Amniotic stem cell (primary cell): Measurements from ENCODE around the gene IL6ST.

Experiments
- DNase-seq: peaks from one replicate; lab custom pipeline; 2025; lab: John Stamatoyannopoulos, UW

Gene IL6ST

GRCh38 chr5:55918087-55919035 is 76.4 kb downstream of the IL6ST start:
- no peak for DNase-seq

- no peak for DNase-seq
Observed at GRCh38 chr5:55917402-55918086, 77.2 kb downstream of the IL6ST start.

DNA sequence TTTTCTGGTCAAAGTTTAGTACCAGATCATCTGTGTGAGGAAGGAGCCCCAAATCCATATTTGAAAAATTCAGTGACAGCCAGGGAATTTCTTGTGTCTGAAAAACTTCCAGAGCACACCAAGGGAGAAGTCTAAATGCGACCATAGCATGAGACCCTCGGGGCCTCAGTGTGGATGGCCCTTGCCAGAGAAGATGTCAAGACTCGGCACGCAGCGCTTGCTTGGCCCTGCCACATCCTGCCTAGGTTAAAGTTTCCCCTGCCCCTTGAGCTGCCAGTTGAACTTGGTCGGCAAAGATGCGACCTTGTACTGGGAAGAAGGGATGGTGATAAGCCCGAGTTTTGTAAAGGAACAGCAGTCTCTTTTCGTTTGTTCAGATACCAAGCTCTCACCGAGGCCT is 77.8 kb downstream of the IL6ST start:
- DNase-seq: no peak

DNA sequence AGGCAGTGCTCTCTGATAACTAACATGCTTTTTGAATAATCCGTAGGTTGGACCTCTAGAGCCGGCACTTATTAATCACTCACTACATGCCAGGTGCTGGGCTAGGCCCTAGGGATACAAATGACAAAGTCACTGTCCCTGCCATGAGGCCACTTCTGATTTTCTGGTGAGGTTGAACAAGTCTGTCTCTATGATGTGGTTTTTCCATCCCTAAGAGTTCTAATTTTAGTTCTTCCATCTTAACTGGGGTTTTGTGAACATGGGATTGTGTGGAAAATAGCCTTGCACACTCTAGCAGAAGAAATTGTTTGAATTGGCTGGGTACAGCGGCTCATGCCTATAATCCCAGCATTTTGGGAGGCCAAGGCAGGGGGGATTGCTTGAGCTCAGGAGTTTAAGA is 79.0 kb downstream of the IL6ST start:
- no peak for DNase-seq

- no peak for DNase-seq
Observed at GRCh38 chr5:55914971-55915370, 79.8 kb downstream of the IL6ST start.

GRCh38 chr5:55913466-55914413 is 81.0 kb downstream of the IL6ST start:
- DNase-seq: no peak

DNA sequence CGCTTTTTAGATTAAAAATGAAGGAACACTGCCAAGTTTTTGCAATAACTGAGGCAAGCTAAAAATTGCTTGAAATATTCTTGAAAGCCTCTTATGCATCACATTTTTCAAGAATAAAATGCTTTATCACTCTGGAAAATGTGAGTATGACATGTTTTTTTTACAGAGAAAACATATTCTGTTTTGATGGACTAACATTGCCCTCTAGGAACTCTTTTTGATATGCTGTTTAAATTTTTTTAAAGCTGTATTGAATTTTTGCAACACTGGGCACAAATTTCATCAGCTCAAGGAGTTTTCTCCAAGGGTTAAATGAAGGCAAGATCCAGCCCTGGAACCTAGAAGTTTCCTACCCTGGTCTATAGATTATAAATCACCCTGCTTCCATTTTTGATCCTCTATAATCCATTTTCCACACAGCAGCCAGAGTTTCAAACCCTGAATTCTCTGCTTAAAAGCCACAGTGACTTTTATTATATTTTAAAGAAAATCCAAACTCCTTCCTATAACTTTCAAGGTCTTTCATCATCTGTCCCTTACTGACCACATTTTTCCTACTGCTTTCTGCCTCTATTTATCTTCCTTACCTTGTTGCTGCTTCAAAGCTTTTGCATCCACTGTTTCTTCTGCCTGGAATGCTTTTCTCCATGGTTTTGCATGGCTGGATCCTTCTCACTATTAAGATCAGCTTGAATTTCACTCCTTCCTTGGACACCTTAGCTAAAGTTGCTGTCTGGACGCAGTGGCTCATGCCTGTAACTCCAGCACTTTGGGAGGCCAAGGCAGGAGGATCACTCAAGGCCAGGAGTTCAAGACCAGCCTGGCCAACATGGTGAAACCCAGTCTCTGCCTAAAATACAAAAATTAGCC is 82.7 kb downstream of the IL6ST start:
- peak; percentile 12 for DNase-seq

DNA sequence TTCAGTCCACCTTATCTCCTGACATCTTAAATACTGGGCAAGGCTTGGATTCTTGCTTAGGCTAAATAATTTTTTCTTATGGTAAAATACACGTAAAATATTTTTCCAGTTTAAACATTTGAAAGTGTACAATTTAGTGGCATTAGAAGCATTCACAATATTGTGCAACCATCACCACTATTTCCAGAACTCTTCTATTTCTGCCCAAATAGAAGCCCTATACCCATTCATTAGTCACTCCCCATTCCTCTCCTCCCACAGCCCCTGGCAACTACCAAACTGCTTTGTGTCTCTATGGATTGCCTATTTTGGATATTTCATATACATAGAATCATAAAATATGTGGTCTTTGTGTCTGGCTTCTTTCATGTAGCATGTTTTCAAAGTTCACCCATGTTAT is 86.0 kb downstream of the IL6ST start:
- DNase-seq: no peak

- DNase-seq: no peak
Observed at GRCh38 chr5:55907927-55908326, 86.8 kb downstream of the IL6ST start.

- no peak for DNase-seq
Observed at GRCh38 chr5:55905251-55905650, 89.5 kb downstream of the IL6ST start.

- no peak for DNase-seq
Observed at GRCh38 chr5:55904152-55904551, 90.6 kb downstream of the IL6ST start.

DNA sequence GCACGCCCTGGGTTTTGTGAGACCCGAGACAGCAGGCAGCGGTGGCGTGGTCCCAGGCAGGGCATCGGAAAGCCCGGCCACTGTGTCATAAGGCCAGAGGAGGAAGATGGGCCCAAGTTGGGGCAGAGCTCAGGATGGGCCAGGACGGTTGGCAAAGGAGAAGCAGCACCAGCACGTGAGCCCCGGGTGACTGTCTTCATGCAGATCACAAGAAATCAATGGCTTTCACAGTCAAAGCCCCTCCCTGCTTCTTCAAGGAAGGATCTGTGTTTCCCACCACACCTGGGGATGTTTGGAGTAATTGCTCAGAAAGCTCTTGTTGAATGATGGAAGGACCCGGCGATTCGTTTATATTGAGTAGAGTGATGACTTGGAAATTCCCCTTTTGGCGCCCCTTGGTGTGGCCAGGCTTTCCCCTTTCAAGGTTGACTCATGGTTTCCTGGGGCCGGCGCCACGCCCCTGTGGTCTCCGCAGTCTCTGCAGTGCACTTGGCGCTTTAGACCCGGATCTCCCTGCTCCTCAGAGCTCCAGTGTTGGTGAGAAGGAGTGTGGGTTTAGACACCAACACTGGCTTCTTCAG is 91.6 kb downstream of the IL6ST start:
- DNase-seq: no peak

- DNase-seq: no peak
Observed at GRCh38 chr5:55902696-55903095, 92.1 kb downstream of the IL6ST start.

DNA sequence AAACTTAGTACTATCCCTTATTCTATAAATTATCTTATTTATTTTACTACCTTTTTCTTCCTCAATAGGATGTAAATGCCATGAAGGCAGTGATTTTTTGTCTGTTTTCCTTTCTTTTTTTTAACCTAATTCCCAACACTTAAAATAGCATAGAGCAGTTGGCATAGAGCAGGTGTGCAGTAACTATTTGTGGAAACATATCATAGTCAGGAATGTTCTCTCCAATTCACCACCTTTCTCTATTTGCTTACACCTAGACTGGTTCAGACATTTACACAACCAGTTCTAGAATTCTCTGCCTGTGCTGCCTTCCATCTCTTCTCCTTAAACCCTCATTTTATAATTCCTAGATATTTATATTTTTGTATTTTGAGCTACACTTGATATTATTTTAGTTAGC is 94.0 kb downstream of the IL6ST start:
- DNase-seq: no peak

DNA sequence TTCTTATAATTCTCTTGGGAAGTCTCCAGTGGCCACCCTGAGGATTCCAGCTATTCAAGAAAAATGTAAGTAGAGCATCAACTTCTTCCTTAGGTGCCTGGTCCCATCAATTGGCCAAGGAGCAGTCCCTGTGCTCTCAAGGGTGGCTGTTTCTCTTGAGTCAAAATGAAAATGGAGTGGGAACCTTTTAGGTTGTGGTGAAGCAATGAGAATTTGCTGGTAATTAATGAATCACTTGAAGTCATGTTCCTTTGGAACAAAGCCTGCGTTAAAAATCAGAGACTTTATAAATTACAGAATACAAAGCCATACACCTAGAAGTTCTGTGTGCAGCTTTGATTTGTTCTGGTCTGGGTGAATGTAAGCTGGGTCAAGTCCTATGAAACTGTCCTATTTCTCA is 94.7 kb downstream of the IL6ST start:
- DNase-seq: no peak

DNA sequence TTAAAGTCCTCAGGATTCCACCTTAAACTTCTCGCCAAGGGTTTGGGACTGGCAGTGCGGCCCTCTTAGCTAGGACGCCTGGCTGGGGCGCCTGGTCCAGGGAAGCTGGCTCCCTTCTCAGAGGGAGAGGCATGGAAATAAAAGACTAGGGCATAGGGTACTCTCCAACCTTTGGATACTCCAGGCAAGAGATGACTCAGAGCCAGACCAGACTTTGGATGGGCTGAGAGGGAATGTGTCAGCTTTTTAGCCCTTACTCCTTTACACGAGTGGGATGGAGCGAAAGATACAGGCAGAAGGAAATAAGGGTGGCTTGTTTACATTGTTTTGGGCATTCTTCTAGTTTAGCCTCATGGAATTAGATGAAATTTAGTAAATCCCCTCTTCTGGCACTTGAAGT is 95.4 kb downstream of the IL6ST start:
- no peak for DNase-seq

GRCh38 chr5:55897905-55898304 is 96.9 kb downstream of the IL6ST start:
- DNase-seq: peak; percentile 78

- DNase-seq: no peak
Observed at GRCh38 chr5:55897206-55897894, 97.4 kb downstream of the IL6ST start.

- no peak for DNase-seq
Observed at GRCh38 chr5:55896663-55897062, 98.1 kb downstream of the IL6ST start.

- no peak for DNase-seq
Observed at GRCh38 chr5:55896238-55896637, 98.5 kb downstream of the IL6ST start.
